GM18517 (cell line): Measurements from ENCODE around the gene ANKRD34B.
"Not testable (repeated sequence)": the region's sequence is repeated elsewhere in the genome, so short reads cannot be mapped to it uniquely, and the experiment has no call there.

Source experiments
- ATAC-seq: cut with Tn5 transposase; IDR thresholded peaks from one replicate; pipeline ENCODE4 v1.9.1; 2021; ENCODE audit warnings: mild to moderate bottlenecking, moderate library complexity; ENCODE audit not compliant: unreplicated experiment

ANKRD34B gene

DNA sequence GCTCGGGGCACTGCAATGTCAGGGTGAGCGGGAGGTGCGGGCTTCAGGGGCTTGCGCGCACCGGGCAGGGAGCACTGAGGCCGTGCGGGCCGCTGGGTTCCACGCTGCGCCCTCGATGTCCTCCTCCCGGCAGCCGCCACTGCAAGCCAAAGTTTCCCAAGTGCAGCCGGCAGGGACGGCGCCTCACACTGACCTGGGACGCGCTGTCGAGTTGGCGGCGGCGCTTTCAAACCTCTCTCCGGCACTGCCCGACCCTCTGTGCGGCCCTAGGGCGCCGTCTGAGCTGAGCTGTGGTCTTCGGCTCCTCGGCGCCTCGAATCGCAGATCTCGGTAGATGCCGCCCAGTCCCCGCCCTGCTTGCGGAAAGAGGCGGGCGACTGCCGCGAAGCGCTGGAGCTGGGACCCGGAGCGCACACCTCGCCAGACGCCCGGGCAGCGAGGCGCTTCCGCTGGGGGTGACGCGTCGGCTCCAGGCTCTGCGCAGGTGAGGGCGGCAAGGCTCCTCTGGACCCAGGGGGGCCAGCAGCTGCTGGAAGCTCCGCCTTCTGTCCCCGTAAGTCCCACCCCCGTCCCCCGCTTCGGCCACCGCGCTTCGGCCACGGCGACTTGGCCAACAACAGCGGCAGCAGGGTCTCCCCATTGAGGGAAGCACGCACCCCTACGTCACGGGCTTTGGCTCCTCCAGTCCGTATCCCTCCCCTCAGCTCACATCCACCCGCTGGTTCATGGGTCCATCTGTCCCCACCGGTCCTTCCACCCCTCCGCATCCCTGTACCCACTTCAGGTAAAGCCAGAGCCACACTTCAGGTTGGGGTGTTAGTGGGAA lies at the start of gene ANKRD34B:
Gene ANKRD34B, minus strand, starts transcription at position 320 of the 826 bp plus-strand sequence. CDS start 10,261 bp downstream, outside the sequence.
- no peak for ATAC-seq

DNA sequence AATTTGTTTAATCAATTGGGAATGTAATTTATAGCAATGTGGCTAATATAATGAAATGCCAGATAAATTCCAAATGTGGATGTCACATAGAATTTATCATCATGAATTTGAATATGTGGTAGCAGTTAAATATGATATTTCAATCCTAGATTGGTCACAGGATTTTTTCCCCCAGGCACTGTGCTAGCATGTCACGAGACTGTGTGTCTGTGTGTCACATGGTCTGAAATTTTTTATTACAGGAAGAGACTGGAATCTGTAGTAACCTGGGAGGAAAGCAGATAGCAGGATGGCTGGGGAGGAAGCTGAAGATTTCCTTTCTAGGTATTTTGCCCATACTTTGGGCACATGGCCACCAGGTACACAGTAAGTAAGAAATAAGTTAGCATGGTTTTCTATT lies 49.0 kb upstream of the ANKRD34B start:
- no peak for ATAC-seq

DNA sequence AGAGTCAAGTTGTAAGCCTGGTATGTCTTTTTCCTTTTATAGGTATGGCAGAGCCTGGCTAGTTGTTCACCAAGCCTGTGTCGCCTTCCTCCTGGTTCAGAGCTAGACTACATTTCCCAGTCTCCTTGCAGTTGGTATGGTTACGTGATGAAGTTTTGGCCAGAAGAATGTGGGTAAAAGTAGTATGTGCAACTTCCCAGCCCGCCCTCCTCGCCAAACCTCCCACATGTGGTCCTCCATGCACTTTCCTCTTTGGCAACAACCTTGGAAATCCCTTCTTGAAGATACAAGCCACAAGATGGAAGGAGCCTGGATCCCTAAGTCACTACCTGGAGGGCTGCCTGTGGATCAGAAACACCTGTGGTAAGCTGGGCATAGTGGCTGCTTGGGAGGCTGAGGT lies 48.4 kb upstream of the ANKRD34B start:
- no peak for ATAC-seq

DNA sequence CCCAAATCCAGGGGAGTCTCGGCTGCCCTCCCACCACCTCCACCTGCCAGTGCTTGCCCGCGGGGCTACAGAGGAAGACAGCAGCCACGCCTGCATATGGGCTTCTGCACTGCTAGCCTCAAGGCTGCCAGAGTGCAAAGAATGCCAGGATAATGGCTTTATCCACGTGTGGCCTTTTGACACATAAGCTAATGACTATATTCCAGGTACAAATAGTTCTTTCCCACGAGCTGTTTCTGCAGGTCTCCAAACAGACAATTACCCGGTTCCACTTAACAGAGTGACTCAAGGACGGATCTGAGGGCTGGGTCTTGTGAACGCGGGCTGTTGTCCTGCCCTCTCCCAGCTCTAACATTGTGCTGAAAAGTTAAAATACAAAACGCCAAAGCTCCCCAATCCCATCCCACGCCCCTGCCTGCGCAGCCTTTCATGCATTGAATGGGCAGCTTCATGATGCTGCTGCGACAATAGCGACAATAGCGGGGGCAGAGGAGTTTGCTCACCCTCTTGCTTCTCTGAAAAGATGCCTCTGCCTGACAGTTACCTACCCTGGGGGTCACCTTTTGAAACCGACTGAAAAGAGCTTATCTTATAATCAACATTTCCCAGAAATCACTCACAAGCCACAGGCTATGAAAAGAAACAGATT lies 45.3 kb upstream of the ANKRD34B start:
- no peak for ATAC-seq

DNA sequence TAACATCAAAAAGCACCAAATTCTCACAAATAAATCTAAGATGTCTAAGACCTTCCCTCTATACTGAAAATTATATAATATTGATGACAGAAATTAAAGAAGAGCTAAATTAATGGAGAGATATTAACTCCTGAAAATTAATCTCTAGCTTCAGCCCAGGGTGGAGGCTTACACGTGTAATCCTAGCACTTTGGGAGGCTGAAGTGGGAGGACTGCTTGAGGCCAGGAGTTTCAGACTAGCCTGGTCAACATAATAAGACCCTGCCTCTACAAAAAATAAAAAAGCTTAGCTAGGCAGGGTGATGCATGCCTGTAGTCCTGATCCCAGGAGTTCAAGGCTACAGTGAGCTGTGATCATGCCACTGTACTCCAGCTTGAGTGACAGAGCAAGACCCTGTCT lies 39.6 kb upstream of the ANKRD34B start:
- ATAC-seq: no peak

DNA sequence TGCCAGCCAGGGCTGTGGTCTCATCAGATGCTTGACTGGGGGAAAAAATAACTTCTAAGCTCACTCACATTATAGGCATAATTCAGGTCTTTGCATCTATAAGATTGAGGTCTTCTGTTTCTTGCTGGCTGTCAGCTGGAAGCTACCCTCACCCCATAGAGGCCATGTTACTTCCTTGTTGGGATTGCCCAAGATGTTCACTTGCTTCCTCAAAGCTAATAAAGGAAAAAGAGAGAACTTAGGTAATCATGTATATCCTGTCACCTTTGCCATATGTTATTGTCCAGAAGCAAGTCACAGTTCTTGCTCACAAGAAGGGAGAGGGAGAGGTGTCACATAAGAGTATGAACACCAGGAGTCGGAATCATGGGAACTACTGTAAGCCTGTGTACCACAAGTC lies 38.7 kb upstream of the ANKRD34B start:
- no peak for ATAC-seq

DNA sequence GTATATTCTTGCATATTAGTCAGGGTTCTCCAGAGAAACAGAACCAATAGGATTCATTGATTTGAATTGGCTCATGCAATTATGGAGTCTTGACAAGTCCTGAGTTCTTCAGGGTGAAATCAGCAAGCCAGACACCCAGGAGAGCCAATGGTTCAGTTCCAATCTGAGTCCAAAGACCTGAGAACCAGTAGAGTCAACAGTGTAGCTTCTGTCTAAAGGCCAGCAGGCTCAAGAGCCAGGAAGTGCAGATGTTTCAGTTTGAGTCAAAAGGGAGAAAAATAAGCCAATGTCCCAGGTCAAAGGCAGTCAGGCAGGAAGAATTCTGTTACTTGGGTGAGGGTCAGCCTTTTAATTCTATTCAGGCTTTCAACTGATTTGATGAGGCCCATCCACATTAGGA lies 37.8 kb upstream of the ANKRD34B start:
- ATAC-seq: peak; percentile 75

DNA sequence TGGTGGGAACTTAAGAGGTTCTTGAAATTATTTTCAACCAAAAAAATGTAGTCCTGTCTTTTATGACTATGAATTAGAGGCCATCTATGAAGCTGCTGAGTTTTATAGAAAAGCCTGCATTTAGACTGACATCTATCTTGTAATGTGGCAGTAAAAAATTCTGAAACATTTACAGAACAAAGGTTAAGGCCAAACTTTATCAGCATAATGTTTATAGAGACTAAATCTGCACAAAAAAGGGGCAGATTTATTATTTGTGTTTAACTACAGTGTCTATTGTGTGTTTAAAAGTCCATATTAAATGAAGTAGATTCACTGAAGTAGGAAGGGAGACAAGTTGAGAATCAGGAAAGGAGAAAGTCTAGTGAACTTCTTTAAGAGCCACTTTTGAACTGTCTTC lies 37.3 kb upstream of the ANKRD34B start:
- no peak for ATAC-seq

DNA sequence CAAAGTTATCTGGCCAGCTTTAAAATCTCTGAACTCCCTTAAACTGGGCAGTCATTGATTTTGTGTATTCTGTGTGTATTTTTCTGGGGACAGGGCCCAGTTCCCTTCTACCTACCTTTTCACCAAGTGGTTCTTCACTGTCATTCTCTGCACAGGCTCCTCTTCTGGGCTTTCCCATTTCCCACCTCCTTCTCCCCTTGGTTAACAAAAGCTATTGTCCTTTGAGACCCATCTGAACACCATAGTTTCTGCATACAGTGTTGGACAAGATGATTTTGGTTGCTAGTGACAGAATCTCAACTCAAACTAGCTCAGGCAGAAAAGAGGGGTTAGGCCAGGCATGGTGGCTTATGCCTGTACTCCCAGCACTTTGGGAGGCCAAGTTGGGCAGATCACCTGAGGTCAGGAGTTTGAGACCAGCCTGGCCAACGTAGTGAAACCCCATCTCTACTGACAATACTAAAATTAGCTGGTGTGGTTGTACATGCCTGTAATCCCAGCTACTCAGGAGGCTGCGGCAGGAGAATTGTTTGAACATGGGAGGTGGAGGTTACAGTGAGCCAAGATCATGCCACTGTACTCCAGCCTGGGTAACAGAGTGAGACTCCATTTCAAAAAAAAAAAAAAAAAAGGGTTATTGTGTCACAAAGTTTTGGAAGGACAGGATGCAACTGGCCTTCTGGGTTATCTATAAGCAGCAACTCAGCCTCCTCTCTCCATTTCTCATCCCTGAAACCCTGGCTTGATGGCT lies 31.0 kb upstream of the ANKRD34B start:
- ATAC-seq: no peak

DNA sequence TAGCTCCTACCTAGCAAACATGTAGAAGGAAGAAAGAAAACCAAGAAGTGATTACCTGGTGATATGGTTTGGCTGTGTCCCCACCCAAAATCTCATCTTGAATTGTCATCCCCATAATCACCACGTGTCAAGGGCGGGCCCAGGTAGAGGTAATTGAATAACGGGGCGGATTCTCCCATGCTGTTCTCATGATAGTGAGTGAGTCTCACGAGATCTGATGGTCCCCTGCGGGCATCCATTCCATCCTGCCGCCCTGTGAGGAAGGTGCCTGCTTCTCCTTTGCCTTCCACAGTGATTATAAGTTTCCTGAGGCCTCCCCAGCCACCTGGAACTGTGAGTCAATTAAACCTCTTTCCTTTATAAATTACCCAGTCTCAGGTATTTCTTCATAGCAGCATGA lies 27.4 kb upstream of the ANKRD34B start:
- ATAC-seq: no peak

DNA sequence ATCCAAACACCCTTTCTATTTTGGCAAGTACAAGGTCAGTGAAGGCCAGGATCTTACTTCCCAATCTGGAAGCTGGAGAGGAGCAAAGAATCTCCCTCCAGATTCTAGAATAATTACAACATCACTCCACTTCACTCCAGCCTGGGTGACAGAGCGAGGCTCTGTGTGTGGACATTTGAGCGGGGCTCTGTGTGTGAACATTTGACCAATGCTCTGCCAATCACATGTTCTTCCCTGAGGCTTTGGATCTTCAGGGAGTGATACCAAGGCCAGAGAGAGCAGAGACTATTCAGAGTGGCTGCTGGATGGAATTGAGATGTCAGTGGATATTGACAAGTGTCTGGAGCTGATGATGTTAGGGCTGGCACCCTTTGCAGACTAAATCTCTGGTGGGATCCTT lies 24.7 kb upstream of the ANKRD34B start:
- no peak for ATAC-seq

DNA sequence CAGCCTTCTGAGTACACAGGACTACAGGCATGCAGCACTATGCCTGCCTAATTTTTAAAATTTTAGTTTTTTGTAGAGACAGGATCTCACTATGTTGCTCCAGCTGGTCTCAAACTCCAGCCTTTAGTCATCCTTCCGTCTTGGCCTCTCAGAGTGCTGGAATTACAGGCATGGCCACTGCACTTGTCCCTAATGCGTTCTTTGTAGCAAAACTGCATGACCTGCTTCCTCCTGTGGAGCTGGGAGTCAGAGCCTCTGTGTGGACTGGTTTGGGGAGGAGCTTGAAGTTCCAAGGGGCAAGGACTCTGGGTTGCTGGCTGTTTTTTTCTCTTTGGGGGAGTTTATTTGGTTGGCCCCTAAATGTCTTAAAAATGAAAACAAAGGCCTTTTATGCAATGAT lies 22.7 kb upstream of the ANKRD34B start:
- no peak for ATAC-seq

DNA sequence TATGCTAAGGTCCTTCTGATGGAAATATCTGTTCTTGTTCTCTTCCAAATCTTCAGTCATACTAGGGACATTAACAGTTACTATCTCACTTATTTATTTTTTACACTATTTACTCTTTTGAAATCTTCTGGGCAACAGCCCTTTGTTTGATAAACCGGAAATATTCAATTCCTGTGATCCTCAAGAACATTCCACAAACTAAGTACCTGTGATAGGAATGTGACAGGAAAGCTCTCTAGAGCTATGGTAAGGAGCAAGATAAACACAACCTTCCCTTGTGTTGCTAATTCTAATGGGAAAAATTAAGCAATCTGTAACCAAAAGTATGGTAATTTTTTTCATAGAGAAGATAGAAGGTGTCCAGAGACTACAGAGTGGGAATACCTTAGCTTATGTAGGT lies 22.0 kb upstream of the ANKRD34B start:
- ATAC-seq: no peak

DNA sequence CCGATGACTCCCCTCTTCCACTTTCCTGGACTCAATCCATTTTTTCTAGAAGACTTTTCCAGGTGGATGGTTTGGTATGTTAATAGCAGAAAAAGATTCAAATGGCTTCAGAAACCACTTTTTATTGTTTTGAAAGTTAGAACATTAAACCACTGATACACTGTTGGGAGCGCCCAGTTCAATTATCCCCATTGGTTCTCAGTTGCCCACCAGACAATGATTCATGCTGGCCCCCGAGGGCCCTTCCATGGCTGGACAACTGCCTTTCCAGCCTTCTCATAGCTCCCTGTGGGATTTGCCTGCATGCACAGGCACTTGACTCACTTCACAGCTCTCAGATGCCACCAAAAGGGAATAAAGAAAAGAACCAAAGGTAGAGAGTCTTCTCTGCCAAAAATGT lies 21.3 kb upstream of the ANKRD34B start:
- no peak for ATAC-seq

DNA sequence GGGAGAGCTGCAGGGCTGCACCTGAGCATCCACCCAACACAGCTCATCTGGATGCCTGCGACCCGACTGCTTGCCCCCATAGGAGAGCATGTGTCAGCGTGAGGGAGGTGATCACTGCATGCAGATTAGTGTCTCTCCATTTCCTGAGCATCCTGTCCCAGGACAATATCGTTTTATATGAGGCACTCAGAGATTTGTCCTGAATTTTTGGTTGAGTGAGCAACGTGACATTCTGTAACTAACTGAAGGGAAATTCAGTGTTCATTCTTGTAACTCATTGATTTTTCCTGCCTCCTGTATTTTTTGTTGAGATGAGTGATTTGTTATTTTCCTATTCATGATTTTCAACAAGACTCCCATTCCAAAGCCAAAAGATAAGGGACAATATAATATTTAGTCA lies 20.7 kb upstream of the ANKRD34B start:
- ATAC-seq: no peak

DNA sequence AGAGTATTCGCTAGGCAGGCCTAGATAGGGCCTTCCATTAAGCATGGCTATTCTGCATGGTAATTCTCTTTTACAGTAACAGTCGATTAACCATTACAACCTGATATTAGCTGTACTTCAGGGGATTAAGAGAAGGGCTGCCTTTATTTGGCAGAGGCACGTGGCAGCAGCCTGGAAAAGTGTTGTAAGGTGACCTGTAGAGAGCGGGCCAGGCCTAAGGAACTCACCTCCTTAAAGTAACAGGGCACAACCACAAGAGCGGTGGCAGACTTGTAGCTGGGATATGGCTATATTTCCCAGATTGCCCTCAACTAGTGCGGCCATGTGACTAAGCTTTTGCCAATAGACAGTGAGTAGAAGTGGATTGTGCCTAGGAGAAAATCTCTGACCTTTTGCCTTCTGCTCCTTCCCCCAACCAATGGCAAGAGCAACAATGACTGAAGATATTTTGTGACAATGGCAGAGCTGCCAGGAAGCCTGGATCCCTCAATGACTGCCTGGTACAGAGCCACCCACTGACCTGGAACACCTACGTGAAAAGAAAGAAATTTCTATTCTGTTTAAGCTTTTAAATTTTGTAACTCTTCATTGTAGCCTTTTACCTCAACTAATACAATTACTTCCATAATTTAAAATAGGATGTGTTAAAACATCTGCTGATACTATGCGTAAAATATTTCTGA lies 18.9 kb upstream of the ANKRD34B start:
- ATAC-seq: no peak

DNA sequence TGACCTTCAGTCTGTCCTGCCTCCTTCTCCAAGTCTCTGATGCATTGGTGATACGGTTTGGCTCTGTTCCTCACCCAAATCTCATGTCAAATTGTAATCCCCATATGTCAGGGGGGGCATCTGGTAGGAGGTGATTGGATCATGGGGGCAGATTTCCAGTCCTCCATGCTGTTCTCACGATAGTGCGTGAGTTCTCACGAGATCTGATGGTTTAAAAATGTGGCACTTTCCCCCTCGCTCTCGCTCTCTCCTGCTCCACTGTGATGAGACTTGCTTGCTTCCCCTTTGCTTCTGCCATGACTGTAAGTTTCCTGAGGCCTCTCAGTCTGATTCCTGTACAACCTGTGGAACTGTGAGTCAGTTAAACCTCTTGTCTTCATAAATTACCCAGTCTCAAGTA lies 14.7 kb upstream of the ANKRD34B start:
- ATAC-seq: no peak

DNA sequence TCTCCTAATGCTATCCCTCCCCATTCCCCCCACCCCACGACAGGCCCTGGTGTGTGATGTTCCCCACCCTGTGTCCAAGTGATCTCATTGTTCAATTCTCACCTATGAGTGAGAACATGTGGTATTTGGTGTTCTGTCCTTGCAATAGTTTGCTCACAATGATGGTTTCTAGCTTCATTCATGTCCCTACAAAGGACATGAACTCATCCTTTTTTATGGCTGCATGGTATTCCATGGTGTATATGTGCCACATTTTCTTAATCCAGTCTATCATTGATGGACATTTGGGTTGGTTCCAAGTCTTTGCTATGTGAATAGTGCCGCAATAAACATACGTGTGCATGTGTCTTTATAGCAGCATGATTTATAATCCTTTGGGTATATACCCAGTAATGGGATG lies 10.2 kb upstream of the ANKRD34B start:
- ATAC-seq: not testable (repeated sequence)

DNA sequence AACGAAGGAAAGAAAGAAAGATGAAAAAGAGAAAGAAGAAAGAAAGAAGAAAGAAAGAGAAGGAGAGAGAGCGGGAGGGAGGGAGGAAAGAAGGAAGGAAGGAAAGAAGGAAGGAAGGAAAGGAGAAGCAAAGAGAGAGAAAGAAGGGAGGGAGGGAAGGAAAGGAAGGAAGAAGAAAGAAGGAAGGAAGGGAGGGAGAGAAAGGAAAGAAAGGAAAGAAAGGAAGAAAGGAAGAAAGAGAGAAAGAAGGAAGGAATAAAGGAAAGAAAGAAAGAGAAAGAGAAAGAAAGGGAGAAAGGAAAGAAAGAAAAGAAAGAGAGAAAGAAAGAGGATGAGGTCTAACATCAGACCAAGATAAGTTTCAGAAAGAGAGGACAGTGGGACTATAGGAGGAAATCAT lies 9.0 kb upstream of the ANKRD34B start:
- ATAC-seq: no peak

DNA sequence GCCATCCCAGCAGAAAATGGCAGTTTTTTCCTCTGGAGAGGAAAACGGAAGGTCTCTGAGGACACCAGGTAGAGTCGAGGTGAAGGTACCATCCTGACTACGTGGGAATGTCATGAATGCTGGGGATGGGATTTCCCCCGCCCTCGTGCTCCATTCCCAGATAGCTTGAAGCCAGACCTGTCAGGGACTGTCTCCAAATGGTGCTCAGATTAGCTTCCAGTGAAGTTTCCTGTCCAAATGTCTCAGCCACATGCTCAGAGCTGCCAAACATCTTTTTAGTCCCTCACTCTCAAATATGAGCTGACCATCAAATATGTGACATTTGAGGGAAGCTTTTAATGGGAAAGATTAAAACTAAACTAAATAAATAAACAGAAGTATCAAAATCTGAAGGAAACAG lies 7.6 kb upstream of the ANKRD34B start:
- ATAC-seq: no peak

DNA sequence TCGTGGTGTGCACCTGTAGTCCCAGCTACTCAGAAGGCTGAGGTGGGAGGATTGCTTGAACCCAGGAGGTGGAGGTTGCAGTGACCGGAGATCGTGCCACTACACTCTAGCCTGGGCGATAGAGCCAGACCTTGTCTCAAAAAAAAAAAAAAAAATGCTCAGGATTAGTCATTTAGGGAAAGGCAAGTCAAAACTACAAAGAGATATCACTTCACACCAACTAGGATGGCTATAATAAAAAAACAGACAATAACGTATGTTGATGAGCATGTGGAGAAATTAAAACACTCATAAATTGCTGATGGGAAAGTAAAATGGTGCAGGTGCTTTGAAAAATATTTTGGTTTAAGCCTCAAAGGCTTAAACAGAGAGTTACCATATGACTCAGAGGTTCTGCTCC lies 6.3 kb upstream of the ANKRD34B start:
- no peak for ATAC-seq
